Lower leg skin (tissue), 3 donors: Measurements from ENCODE around the gene GUCA1A.

Source experiments
- CTCF ChIP-seq, 3 donors: fragments of 450-650 bp; IDR thresholded peaks; one replicate each; pipeline ENCODE4 v1.5.1; 2016; ENCODE audit warnings: antibody characterized with exemption in 3 of 3, mild to moderate bottlenecking in 3 of 3, moderate library complexity in 2 of 3
- POLR2A ChIP-seq, 2 donors: fragments of 450-650 bp; IDR thresholded peaks; one replicate each; pipeline ENCODE4 v1.6.1; 2016 to 2017; ENCODE audit warnings: antibody characterized with exemption in 2 of 2, mild to moderate bottlenecking in 1 of 2, moderate library complexity in 1 of 2

- TF ChIP-seq CTCF (IDR thresholded peaks at IDR 0.05) (no peak), POLR2A (IDR thresholded peaks at IDR 0.05) (no peak)
Measured at GRCh38 chr6:42179945-42180313, 6.8 kb downstream of the GUCA1A start.
